HepG2 (cell line): ENCODE results near the gene SELENOV. TPM values are rescaled to one million over a fixed set of nuclear protein-coding genes. Genes with fewer than 3 reads are reported as not detected.

Experiments
- ATAC-seq: fragments of 200-7000 bp; cut with Tn5 transposase; 3 replicates; pipeline ENCODE4 v1.9.1; 2020; ENCODE audit warnings: mild to moderate bottlenecking, moderate library complexity
- BruUV-seq: library from RNA; stranded (reverse); fragments of 400-500 nt; replicated peaks from 2 replicates; lab custom pipeline; 2021; lab: Mats Ljungman, UMichigan
- CTCF ChIA-PET: fragments of 300-600 bp; formaldehyde crosslinking; extraction: SDS; loops from one replicate; lab custom pipeline; 2021; ENCODE audit warnings: low total read pairs, inconsistent platforms, low intra/inter-chr PET ratio; lab: Yijun Ruan, JAX
- POLR2A ChIA-PET: fragments of 350-600 bp; sonication (Branson Sonifier 250); formaldehyde crosslinking; loops from one replicate; lab custom pipeline; 2020; ENCODE audit warnings: antibody characterized with exemption, inconsistent platforms; lab: Yijun Ruan, JAX
- DNase-seq: peaks from one replicate; pipeline ENCODE4 v3.0.0-alpha.2; 2015; ENCODE audit warnings: low spot score
- FAIRE-seq: peaks from 3 replicates; lab custom pipeline; 2011; peaks lifted over from hg19 to GRCh38; lab: Jason Lieb, UNC
- H2AFZ ChIP-seq: one replicate; pipeline ENCODE4 v1.6.1; 2011; ENCODE audit warnings: low read length, inconsistent platforms
- H3K27ac ChIP-seq: fragments of 300-600 bp; 3 replicates; pipeline ENCODE4 v1.8.0; 2011; ENCODE audit warnings: mixed run types, mild to moderate bottlenecking, mixed read lengths, low read length, inconsistent platforms; ENCODE audit not compliant: insufficient read depth; ENCODE audit errors: extremely low read length
- H3K27me3 ChIP-seq, 2 experiments: fragments of 200-600 bp in 1 of 2; 2 replicates in 1 of 2; 3 replicates in 1 of 2; pipeline versions ENCODE4 v1.6.0 to v1.8.0; 2011; ENCODE audit warnings: low read length in 2 of 2, mild to moderate bottlenecking in 2 of 2, moderate library complexity in 2 of 2, inconsistent platforms in 1 of 2; ENCODE audit not compliant: insufficient read depth in 2 of 2, control insufficient read depth in 1 of 2
- H3K36me3 ChIP-seq, 2 experiments: fragments of 200-600 bp in 1 of 2; replicated peaks in 1 of 2; 2 replicates in 1 of 2; 3 replicates in 1 of 2; pipeline versions ENCODE4 v1.5.1 to v1.8.0; 2011; ENCODE audit warnings: low read length in 2 of 2, inconsistent platforms in 1 of 2; ENCODE audit not compliant: insufficient read depth in 2 of 2, control insufficient read depth in 1 of 2
- H3K4me1 ChIP-seq: 2 replicates; pipeline ENCODE4 v1.5.1; 2012; ENCODE audit warnings: low read length, inconsistent platforms; ENCODE audit not compliant: insufficient read depth
- H3K4me2 ChIP-seq: 2 replicates; pipeline ENCODE4 v1.6.0; 2011; ENCODE audit warnings: low read depth, low read length, inconsistent platforms
- H3K4me3 ChIP-seq, 3 experiments: fragments of 200-600 bp in 1 of 3; sonication (generic), shearing (Covaris generic) in 1 of 3; replicated peaks in 1 of 3; 2 replicates each; pipeline ENCODE4 v1.5.1; 2011 to 2016; ENCODE audit warnings: low read length in 3 of 3, inconsistent platforms in 2 of 3, low read depth in 2 of 3, mild to moderate bottlenecking in 2 of 3, control low read depth in 1 of 3, mixed read lengths in 1 of 3; ENCODE audit not compliant: insufficient read depth in 1 of 3
- H3K79me2 ChIP-seq: one replicate; pipeline ENCODE4 v1.6.1; 2011; ENCODE audit warnings: low read length, inconsistent platforms; ENCODE audit not compliant: insufficient read depth
- H3K9ac ChIP-seq: 2 replicates; pipeline ENCODE4 v1.6.0; 2011; ENCODE audit warnings: mild to moderate bottlenecking, low read depth, low read length, inconsistent platforms; ENCODE audit not compliant: insufficient read depth
- H3K9me3 ChIP-seq: 2 replicates; pipeline ENCODE4 v1.5.1; 2012; ENCODE audit warnings: mild to moderate bottlenecking, low read length
- H4K20me1 ChIP-seq: 2 replicates; pipeline ENCODE4 v1.6.0; 2011; ENCODE audit warnings: inconsistent platforms, mild to moderate bottlenecking, low read length, moderate library complexity; ENCODE audit not compliant: insufficient read depth
- CREB1 ChIP-seq, 2 experiments: fragments of 450-650 bp in 1 of 2; IDR thresholded peaks; 2 replicates each; pipeline ENCODE4 v1.6.1; 2016 to 2017; ENCODE audit warnings: control low read depth in 1 of 2, mild to moderate bottlenecking in 1 of 2, missing compliant biosample characterization in 1 of 2, missing genetic modification characterization in 1 of 2
- HCFC1 ChIP-seq: fragments of 150-350 bp; IDR thresholded peaks from 2 replicates; pipeline ENCODE4 v1.6.1; 2014; ENCODE audit warnings: low read depth, low read length
- KLF16 ChIP-seq, 2 experiments: sonication (generic) in 1 of 2; formaldehyde crosslinking in 1 of 2; IDR thresholded peaks; 2 replicates each; pipeline versions ENCODE4 v1.6.1 to v1.8.0; 2016 to 2023; ENCODE audit warnings: missing genetic modification reagents in 2 of 2, missing compliant biosample characterization in 1 of 2
- ZNF121 ChIP-seq: sonication (generic); formaldehyde crosslinking; IDR thresholded peaks from 2 replicates; pipeline ENCODE4 v1.5.0; 2020; ENCODE audit warnings: mild to moderate bottlenecking, missing genetic modification reagents
- ZNF281 ChIP-seq: sonication (generic); formaldehyde crosslinking; IDR thresholded peaks from 2 replicates; pipeline ENCODE4 v1.4.0; 2020; ENCODE audit warnings: missing genetic modification reagents, borderline replicate concordance
- ZNF777 ChIP-seq: sonication (generic); formaldehyde crosslinking; IDR thresholded peaks from 2 replicates; pipeline ENCODE4 v1.4.0; 2020; ENCODE audit warnings: missing genetic modification reagents
- WGBS: methylation state at CpG from one replicate; pipeline ENCODE4 v1.1.6; 2017; ENCODE audit warnings: low lambda C conversion rate; 5-methylcytosine and 5-hydroxymethylcytosine counted together
- in situ Hi-C: cut with HindIII; loops from 2 replicates; pipeline ENCODE4 v1.10.0; 2017; ENCODE audit warnings: low pct_unique_long_range_greater_than_20kb; ENCODE audit not compliant: extremely low pct_ligation_motif_present
- intact Hi-C: fragments of 100-400 bp; cut with micrococcal nuclease; formaldehyde crosslinking; loops from one replicate; pipeline ENCODE4 v1.10.0; 2022; ENCODE audit not compliant: unreplicated experiment
- polyA plus RNA-seq, 8 experiments: library from polyadenylated mRNA; depleted of rRNA in 3 of 8; stranded (reverse) in 7 of 8; unstranded in 1 of 8; fragments of >200 nt; fragmentation: Illumina TruSeq in 4 of 8; extraction: Trizol in 4 of 8; gene quantifications; 2 replicates each; pipeline versions ENCODE4 v1.2.1 to v1.2.3, GENCODE V29; 2011 to 2016; ENCODE audit warnings: low read depth in 4 of 8, missing spikeins in 1 of 8, mixed read lengths in 1 of 8; ENCODE audit not compliant: insufficient read depth in 1 of 8
- total RNA-seq, 5 experiments: library from RNA; depleted of rRNA; stranded (reverse); fragments of >200 nt; fragmentation: Illumina TruSeq; extraction: Trizol; gene quantifications; 2 replicates each; pipeline ENCODE4 v1.2.3, GENCODE V29; 2016; ENCODE audit warnings: low read depth in 1 of 5

The SELENOV gene
- total and polyA plus RNA-seq, 2 of the 13 experiments (the other 11 are each of a cell fraction or from before 2014, with no cell fraction given), result not detected

GRCh38 chr19:39508629-39509028 lies 6.3 kb upstream of the SELENOV start:
- in situ Hi-C loops, result no loop called here
- Histone ChIP-seq H4K20me1 (no peaks in the 10 kb centered on the region), H3K79me2 (no peaks in the 10 kb centered on the region), H3K4me3 (no peak overlapping the region), H2AFZ (no peak overlapping the region), H3K4me1 (peaks cover 20% of the 10 kb centered on the region; the same call in 1 of the 2 replicates), H3K4me2 (no peak overlapping the region), H3K27me3 (peaks cover 15 to 54% of the 10 kb centered on the region in 2 experiments), H3K36me3 (no peaks in the 10 kb centered on the region), H3K9ac (no peak overlapping the region), H3K9me3 (no peaks in the 10 kb centered on the region), H3K27ac (no peak overlapping the region)
- ChIA-PET POLR2A (no interaction called here), CTCF (no interaction called here)
- intact Hi-C loops, result no loop called here
- BruUV-seq, result no TSS peak
- no peak for FAIRE-seq
- ATAC-seq, result no peak
- no peak for DNase-seq
- TF ChIP-seq ZNF121 (CRISPR knock-in tag) (peak; percentile 79), HCFC1 (no peak), ZNF777 (CRISPR knock-in tag) (no peak)
- 48% methylated on average over 9 of the region's 9 CpGs for WGBS

- Histone ChIP-seq H3K27ac (no peak overlapping the region), H3K4me1 (peaks cover 20% of the 10 kb centered on the region; the same call in 1 of the 2 replicates), H2AFZ (no peak overlapping the region), H3K4me2 (no peak overlapping the region), H3K79me2 (no peaks in the 10 kb centered on the region), H3K4me3 (no peak overlapping the region), H3K36me3 (no peaks in the 10 kb centered on the region), H3K9ac (no peak overlapping the region), H3K27me3 (peaks cover 10 to 54% of the 10 kb centered on the region in 2 experiments), H4K20me1 (no peaks in the 10 kb centered on the region), H3K9me3 (no peaks in the 10 kb centered on the region)
- BruUV-seq, result no TSS peak
- DNase-seq, result no peak
- FAIRE-seq, result no peak
- intact Hi-C loops, result no loop called here
- in situ Hi-C loops, result no loop called here
- POLR2A ChIA-PET, result no interaction called here
- ATAC-seq, result no peak
- TF ChIP-seq CREB1 (IDR thresholded peaks at IDR 0.05) (peak; percentile 72), CREB1 (CRISPR knock-in tag; IDR thresholded peaks at IDR 0.05) (no peak), KLF16 (CRISPR knock-in tag; IDR thresholded peaks at IDR 0.05) (no peak), ZNF281 (CRISPR knock-in tag) (no peak)
- CTCF ChIA-PET, result no interaction called here
- WGBS, result 23% methylated on average over 2 of the region's 2 CpGs
Observed at GRCh38 chr19:39509233-39509632, 5.7 kb upstream of the SELENOV start.
